H9 (cell line): ENCODE measurements around the gene CFAP119. TPM values are rescaled to one million over a fixed set of nuclear protein-coding genes. Genes with fewer than 3 reads are reported as not detected.

Source experiments
- DNase-seq: peaks from one replicate; pipeline ENCODE4 v3.0.0-alpha.2; 2017
- H2AFZ ChIP-seq: one replicate; pipeline ENCODE4 v1.6.1; 2013; ENCODE audit warnings: mild to moderate bottlenecking, low read length, control low read depth, moderate library complexity
- H2AK5ac ChIP-seq: 2 replicates; pipeline ENCODE4 v1.6.1; 2013; ENCODE audit warnings: low read length, control low read depth, mixed read lengths; ENCODE audit not compliant: insufficient read length
- H2BK120ac ChIP-seq: one replicate; pipeline ENCODE4 v1.6.1; 2013; ENCODE audit warnings: low read depth, mild to moderate bottlenecking, low read length, control low read depth, inconsistent platforms; ENCODE audit not compliant: poor library complexity, severe bottlenecking
- H2BK12ac ChIP-seq: 2 replicates; pipeline ENCODE4 v1.6.1; 2013; ENCODE audit warnings: low read length, control low read depth, mixed read lengths, low read depth; ENCODE audit not compliant: insufficient read length
- H2BK15ac ChIP-seq: 2 replicates; pipeline ENCODE4 v1.6.1; 2013; ENCODE audit warnings: low read depth, low read length, control low read depth
- H2BK20ac ChIP-seq: one replicate; pipeline ENCODE4 v1.6.1; 2013; ENCODE audit warnings: low read depth, mild to moderate bottlenecking, low read length, control low read depth, inconsistent platforms; ENCODE audit not compliant: poor library complexity, severe bottlenecking
- H2BK5ac ChIP-seq: 2 replicates; pipeline ENCODE4 v1.6.1; 2013; ENCODE audit warnings: low read length, control low read depth, mixed read lengths; ENCODE audit not compliant: insufficient read length
- H3K14ac ChIP-seq: 2 replicates; pipeline ENCODE4 v1.6.1; 2013; ENCODE audit warnings: low read length, control low read depth; ENCODE audit not compliant: insufficient read depth
- H3K18ac ChIP-seq: 2 replicates; pipeline ENCODE4 v1.6.1; 2013; ENCODE audit warnings: low read depth, mild to moderate bottlenecking, mixed read lengths, low read length, control low read depth; ENCODE audit not compliant: insufficient read length
- H3K23ac ChIP-seq: 2 replicates; pipeline ENCODE4 v1.6.1; 2013; ENCODE audit warnings: low read length, control low read depth, mixed read lengths, low read depth; ENCODE audit not compliant: insufficient read length
- H3K23me2 ChIP-seq: 2 replicates; pipeline ENCODE4 v1.6.1; 2013; ENCODE audit warnings: low read depth, mild to moderate bottlenecking, mixed read lengths, low read length, control low read depth; ENCODE audit not compliant: insufficient read length, poor library complexity, severe bottlenecking
- H3K27ac ChIP-seq: 2 replicates; pipeline ENCODE4 v1.5.1; 2013; ENCODE audit warnings: low read length, control low read depth, mixed read lengths, low read depth; ENCODE audit not compliant: insufficient read length
- H3K27me3 ChIP-seq: 2 replicates; pipeline ENCODE4 v1.6.1; 2013; ENCODE audit warnings: low read length, control low read depth, inconsistent platforms; ENCODE audit not compliant: insufficient read depth
- H3K4ac ChIP-seq: 2 replicates; pipeline ENCODE4 v1.6.1; 2013; ENCODE audit warnings: low read depth, mild to moderate bottlenecking, control low read depth, inconsistent platforms, low read length, moderate library complexity
- H3K4me1 ChIP-seq: 2 replicates; pipeline ENCODE4 v1.6.1; 2013; ENCODE audit warnings: low read length, control low read depth, inconsistent platforms; ENCODE audit not compliant: insufficient read depth
- H3K4me2 ChIP-seq: 2 replicates; pipeline ENCODE4 v1.6.1; 2013; ENCODE audit warnings: low read length, control low read depth, mixed read lengths; ENCODE audit not compliant: insufficient read length, insufficient read depth
- H3K56ac ChIP-seq: 2 replicates; pipeline ENCODE4 v1.6.1; 2013; ENCODE audit warnings: low read depth, mild to moderate bottlenecking, mixed read lengths, low read length, control low read depth; ENCODE audit not compliant: insufficient read length
- H3K79me1 ChIP-seq: 2 replicates; pipeline ENCODE4 v1.6.1; 2013; ENCODE audit warnings: low read depth, mild to moderate bottlenecking, moderate library complexity, low read length, control low read depth, inconsistent platforms; ENCODE audit not compliant: insufficient read depth, poor library complexity, severe bottlenecking
- H3K79me2 ChIP-seq: 2 replicates; pipeline ENCODE4 v1.6.1; 2013; ENCODE audit warnings: low read length, control low read depth, inconsistent platforms; ENCODE audit not compliant: insufficient read depth
- H3K9ac ChIP-seq: 2 replicates; pipeline ENCODE4 v1.6.1; 2013; ENCODE audit warnings: low read length, control low read depth, mixed read lengths; ENCODE audit not compliant: insufficient read length; ENCODE audit errors: extremely low read depth
- H3K9me3 ChIP-seq: one replicate; pipeline ENCODE4 v1.6.1; 2013; ENCODE audit warnings: low read depth, low read length, inconsistent platforms; ENCODE audit not compliant: control insufficient read depth
- H3T11ph ChIP-seq: one replicate; pipeline ENCODE4 v1.6.1; 2013; ENCODE audit warnings: mild to moderate bottlenecking, low read length, control low read depth, inconsistent platforms
- H4K20me1 ChIP-seq: one replicate; pipeline ENCODE4 v1.6.1; 2013; ENCODE audit not compliant: control insufficient read depth, insufficient read length, insufficient read depth
- H4K5ac ChIP-seq: 2 replicates; pipeline ENCODE4 v1.6.1; 2013; ENCODE audit warnings: low read depth, mild to moderate bottlenecking, mixed read lengths, low read length, control low read depth; ENCODE audit not compliant: insufficient read length
- H4K8ac ChIP-seq: replicated peaks from 2 replicates; pipeline ENCODE4 v1.6.1; 2013; ENCODE audit warnings: low read length, control low read depth, mixed read lengths, low read depth; ENCODE audit not compliant: insufficient read length
- H4K91ac ChIP-seq: 2 replicates; pipeline ENCODE4 v1.6.1; 2013; ENCODE audit warnings: low read depth, mild to moderate bottlenecking, moderate library complexity, mixed read lengths, low read length, control low read depth; ENCODE audit not compliant: insufficient read length
- H3K27ac Mint-ChIP-seq, 3 experiments: 2 replicates in 2 of 3; 3 replicates in 1 of 3; pipeline ENCODE4 v1.8.0; 2020 to 2021; ENCODE audit warnings: mixed read lengths in 3 of 3, mild to moderate bottlenecking in 1 of 3, moderate library complexity in 1 of 3
- H3K27me3 Mint-ChIP-seq: 2 replicates; pipeline ENCODE4 v1.8.0; 2021; ENCODE audit warnings: low read depth, mild to moderate bottlenecking, moderate library complexity, mixed read lengths
- H3K36me3 Mint-ChIP-seq, 3 experiments: 2 replicates in 2 of 3; 3 replicates in 1 of 3; pipeline ENCODE4 v1.8.0; 2020 to 2021; ENCODE audit warnings: low read depth in 3 of 3, mixed read lengths in 3 of 3; ENCODE audit not compliant: insufficient read depth in 1 of 3
- H3K4me1 Mint-ChIP-seq, 2 experiments: 2 replicates each; pipeline ENCODE4 v1.8.0; 2020; ENCODE audit warnings: mixed read lengths in 2 of 2
- H3K4me3 Mint-ChIP-seq, 2 experiments: 2 replicates in 1 of 2; 3 replicates in 1 of 2; pipeline ENCODE4 v1.8.0; 2020 to 2021; ENCODE audit warnings: mild to moderate bottlenecking in 2 of 2, mixed read lengths in 2 of 2, moderate library complexity in 1 of 2
- H3K9me3 Mint-ChIP-seq, 2 experiments: 2 replicates in 1 of 2; 3 replicates in 1 of 2; pipeline ENCODE4 v1.8.0; 2020; ENCODE audit warnings: mild to moderate bottlenecking in 2 of 2, mixed read lengths in 2 of 2, moderate library complexity in 1 of 2
- CTCF ChIP-seq: fragments of 200-600 bp; sonication (generic); conservative IDR thresholded peaks from 3 replicates; pipeline ENCODE4 v1.8.0; 2021; ENCODE audit warnings: antibody characterized with exemption, mild to moderate bottlenecking
- WGBS: extraction: QIAGEN DNeasy Blood & Tissue Kit; methylation state at CpG from one replicate; pipeline ENCODE4 v1.1.7; 2013; ENCODE audit warnings: missing lambda C conversion rate, low lambda C conversion rate, mixed read lengths; ENCODE audit not compliant: insufficient read length; ENCODE audit errors: extremely low coverage; 5-methylcytosine and 5-hydroxymethylcytosine counted together
- total RNA-seq: library from RNA; stranded (reverse); gene quantifications from 2 replicates; pipeline ENCODE4 v1.2.1, GENCODE V29; 2021

Gene CFAP119
- total RNA-seq, 1 experiment from 2014 or later, result 5.4 TPM

- no peak for TF ChIP-seq CTCF
- Histone ChIP-seq H2BK20ac (no peak overlapping the region), H3K27ac (no peak overlapping the region), H3K4ac (no peak overlapping the region), H2BK5ac (no peak overlapping the region), H3K23me2 (no peaks in the 10 kb centered on the region), H2BK15ac (no peak overlapping the region), H3K9me3 (no peaks in the 10 kb centered on the region), H3K14ac (no peak overlapping the region), H3K18ac (no peak overlapping the region), H4K8ac (no peak overlapping the region), H2BK120ac (no peak overlapping the region), H4K91ac (no peak overlapping the region), H3K27me3 (no peaks in the 10 kb centered on the region), H4K20me1 (no peaks in the 10 kb centered on the region), H2AFZ (no peak overlapping the region), H3K79me2 (no peaks in the 10 kb centered on the region), H2BK12ac (no peak overlapping the region), H3K9ac (no peak overlapping the region), H2AK5ac (no peak overlapping the region), H3K79me1 (no peaks in the 10 kb centered on the region), H3K23ac (no peak overlapping the region), H3K4me2 (no peak overlapping the region), H3K56ac (no peak overlapping the region), H4K5ac (no peak overlapping the region), H3K4me1 (no peaks in the 10 kb centered on the region), H3T11ph (no peak overlapping the region)
- DNase-seq, result no peak
- no CpG with 5 or more reads among the region's 17 CpGs for WGBS
- H3K4me1 Mint-ChIP-seq, result no peaks in the 10 kb centered on the region
- no peaks in the 10 kb centered on the region for H3K9me3 Mint-ChIP-seq
- H3K27ac Mint-ChIP-seq, result no peak overlapping the region
- H3K27me3 Mint-ChIP-seq, result no peaks in the 10 kb centered on the region
- peaks cover 61 to 87% (median 68%) of the 10 kb centered on the region in 3 experiments for H3K36me3 Mint-ChIP-seq
- no peak overlapping the region for H3K4me3 Mint-ChIP-seq
Measured at GRCh38 chr16:30715750-30716445, 46.0 kb downstream of the CFAP119 start.
